ENCODE results near the gene NUP214.
"Not testable (repeated sequence)": the region's sequence is repeated elsewhere in the genome, so short reads cannot be mapped to it uniquely, and the experiment has no call there.

The NUP214 gene

GRCh38 chr9:131197160-131197911 is 72.0 kb downstream of the NUP214 start:
- no peak for DNase-seq (ENCODE audit: low spot score)

- DNase-seq (ENCODE audit: low spot score) = no peak
Measured at GRCh38 chr9:131198041-131198715, 72.8 kb downstream of the NUP214 start.

DNA sequence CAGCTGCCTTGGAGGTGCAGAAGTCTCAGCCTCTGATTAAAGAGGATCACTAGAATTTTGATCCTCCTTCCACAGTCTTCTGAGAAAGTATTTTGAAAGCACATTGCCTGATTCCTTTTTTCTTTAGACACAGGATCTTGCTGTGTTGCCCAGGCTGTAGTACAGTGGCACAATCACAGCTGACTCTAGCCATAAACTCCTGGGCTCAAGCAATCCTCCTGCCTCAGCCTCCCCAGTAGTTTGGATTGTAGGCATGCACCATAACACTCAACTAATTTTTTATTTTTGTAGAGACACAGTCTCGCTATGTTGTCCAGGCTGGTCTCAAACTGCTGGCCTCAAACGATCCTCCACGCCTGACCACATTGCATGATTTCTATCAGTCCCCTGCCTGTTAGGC is 76.5 kb downstream of the NUP214 start:
- DNase-seq (ENCODE audit: low spot score) = no peak

- no peak for DNase-seq (ENCODE audit: low spot score)
Measured at GRCh38 chr9:131203431-131204218, 78.2 kb downstream of the NUP214 start.

GRCh38 chr9:131204285-131204684 is 78.9 kb downstream of the NUP214 start:
- DNase-seq (ENCODE audit: low spot score) = no peak

GRCh38 chr9:131206495-131206894 is 81.1 kb downstream of the NUP214 start:
- DNase-seq (ENCODE audit: low spot score) = no peak

- not testable (repeated sequence) for DNase-seq (ENCODE audit: low spot score)
Measured at GRCh38 chr9:131211920-131212319, 86.5 kb downstream of the NUP214 start.

DNA sequence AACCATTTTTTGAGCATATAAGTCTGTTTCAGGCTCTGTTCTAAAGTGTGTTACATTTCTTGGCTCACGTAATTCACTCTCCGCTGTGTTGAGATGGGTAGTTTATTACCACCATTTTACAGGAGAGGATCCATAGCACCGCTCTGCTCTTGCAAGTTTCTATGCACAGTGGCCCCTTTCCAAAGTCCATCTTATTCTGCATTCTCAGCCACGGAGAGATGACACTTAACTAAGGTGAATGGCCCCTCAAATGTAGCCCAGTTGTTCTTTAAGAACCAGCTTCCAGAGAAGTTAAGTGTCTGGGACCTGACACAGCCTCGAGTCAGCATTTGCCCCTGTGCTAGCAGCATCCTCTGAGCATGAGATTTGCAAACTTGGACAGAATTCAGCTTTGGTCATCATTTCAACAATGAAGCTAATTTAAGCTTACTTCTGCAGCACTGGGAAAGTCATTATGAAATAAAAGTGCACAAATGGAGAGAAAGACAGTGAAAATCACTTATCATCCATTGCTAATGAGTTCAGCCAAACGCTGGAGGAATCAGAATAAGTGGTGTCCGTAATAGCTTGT is 89.0 kb downstream of the NUP214 start:
- no peak for DNase-seq (ENCODE audit: low spot score)

GRCh38 chr9:131214876-131215275 is 89.5 kb downstream of the NUP214 start:
- DNase-seq (ENCODE audit: low spot score) = no peak

DNA sequence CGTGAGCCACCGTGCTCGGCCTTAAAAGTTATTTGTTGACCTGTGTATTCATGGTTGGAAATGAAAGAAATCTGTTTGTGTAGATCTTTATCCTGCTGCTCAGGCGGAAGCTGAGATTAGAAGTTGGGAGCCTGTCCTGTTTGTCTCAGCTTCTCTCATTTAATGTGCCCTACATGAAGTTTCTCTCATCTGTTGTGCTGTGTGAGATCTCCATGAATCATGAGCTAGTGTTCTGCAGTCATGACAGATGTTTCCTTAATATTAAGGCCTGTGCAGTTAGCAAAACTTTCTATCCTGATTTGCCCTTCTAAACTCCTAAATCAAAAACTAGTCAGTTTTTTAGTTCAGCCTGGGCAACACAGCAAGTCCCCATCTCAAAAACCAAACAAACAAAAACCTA is 91.4 kb downstream of the NUP214 start:
- DNase-seq (ENCODE audit: low spot score) = no peak

- no peak for DNase-seq (ENCODE audit: low spot score)
Measured at GRCh38 chr9:131217331-131218031, 92.1 kb downstream of the NUP214 start.

GRCh38 chr9:131218370-131218769 is 93.0 kb downstream of the NUP214 start:
- DNase-seq (ENCODE audit: low spot score) = no peak

DNA sequence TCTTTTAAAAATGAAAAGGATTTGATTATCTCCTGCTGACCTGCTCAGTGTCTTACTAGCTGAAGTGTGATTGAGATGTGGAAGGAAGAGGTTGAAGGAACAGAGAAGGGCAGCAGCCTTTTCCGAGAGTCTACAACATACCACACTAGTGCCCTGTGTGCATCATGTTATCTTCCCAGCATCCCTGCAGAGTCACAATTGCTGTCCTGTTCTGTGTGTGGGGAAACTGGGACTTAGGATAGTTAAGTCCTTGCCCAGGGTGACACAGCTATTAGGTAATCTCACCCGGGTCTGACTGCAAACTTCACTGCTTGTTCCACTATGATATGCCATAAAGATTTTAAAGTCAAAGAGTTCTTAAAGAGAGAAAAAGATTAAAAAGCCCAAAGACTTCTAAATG is 95.1 kb downstream of the NUP214 start:
- DNase-seq (ENCODE audit: low spot score) = no peak

DNA sequence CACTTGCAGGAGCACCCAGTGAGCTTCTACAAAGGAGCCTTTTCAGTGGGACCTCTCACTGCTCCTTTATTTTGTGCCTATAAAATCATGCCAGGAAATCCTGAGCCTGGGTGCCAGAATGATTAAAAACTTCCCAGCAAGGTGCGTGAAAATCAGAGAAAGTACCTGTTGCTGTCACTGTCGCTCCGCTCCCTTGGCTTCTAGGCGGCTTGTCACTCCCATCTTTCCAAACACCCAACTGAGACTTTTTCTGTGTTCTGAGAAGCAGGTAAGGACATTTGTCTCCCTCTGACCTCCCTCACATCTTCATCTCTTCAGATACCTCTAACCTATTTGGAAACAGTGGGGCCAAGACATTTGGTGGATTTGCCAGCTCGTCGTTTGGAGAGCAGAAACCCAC is 97.1 kb downstream of the NUP214 start:
- no peak for DNase-seq (ENCODE audit: low spot score)

- no peak for DNase-seq (ENCODE audit: low spot score)
Measured at GRCh38 chr9:131226226-131226625, 100.8 kb downstream of the NUP214 start.

DNA sequence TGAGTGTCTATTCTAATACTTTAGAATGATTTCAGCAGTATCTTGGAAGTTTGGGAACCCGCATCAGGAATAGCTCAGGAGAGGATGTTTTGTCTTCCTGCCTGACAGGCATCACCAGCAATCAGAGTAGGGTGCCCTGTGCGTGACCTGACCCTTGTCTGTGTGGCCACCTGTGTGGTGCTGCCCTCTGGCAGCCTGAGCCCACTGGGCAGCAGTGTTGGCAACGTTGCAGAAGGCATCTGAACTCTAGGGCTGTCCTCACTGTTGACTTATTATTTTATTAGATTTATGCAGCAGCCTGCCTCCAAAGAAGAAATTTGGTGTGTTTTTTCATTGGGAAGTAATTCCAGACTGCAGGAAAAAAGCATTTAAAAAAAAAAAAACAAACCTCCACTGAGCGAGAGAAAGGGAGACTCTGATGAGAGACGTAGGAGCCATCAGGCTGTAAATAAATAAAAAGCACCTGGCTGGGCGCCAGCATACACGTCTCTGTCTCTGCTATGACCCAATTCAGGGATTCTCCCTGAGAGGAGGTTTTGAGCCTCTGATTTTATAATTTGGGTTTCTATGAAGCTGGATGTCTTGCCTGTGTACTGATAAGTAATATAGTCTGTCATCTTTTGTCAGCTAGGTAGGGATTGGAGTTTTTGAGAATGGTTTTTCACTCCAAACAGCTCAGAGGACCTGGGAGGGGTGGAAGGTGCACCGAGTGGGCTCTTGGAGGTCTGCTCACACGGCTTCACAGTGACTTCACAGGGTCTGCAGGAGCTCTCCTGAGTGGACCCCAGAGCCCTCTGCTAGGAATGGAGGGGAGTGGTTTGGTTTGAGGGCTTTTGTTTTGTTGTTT is 101.9 kb downstream of the NUP214 start:
- DNase-seq (ENCODE audit: low spot score) = no peak

DNA sequence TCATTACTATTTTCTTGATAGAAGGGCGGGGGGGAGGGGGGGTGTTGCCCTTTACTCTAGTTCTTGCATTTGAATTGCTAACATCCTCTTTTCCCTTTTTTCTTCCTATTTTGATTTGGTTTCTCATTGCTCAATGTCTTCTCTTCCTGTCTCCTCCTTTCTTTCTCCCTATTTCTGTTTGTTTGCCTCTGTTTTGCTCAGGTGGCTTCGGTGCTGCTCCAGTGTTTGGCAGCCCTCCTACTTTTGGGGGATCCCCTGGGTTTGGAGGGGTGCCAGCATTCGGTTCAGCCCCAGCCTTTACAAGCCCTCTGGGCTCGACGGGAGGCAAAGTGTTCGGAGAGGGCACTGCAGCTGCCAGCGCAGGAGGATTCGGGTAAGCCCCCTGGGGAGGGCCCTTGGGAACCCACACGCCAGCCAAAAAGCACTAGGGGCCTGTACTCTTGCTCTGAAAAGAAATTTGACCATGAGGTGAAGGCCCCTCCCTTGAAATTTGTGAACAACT is 102.6 kb downstream of the NUP214 start:
- DNase-seq (ENCODE audit: low spot score) = no peak

DNA sequence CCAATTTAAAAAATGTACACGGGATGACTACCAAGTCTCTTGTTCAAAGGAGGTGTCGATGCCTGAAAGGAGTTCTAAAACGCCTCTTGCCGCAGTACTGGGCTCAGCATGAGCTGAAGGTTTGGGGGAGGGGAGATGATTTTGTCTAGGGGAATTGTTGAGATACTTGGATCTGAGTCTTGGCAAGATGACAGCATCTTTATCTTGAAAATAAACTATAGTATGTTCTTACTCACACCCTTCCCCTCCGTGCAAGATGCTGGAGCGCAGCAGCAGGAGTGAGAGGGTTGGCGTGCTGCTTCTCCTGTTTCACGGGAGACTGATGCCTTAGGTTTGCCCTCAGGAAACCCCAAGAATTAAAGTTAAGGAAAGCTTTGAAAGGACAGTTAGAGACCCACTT is 103.6 kb downstream of the NUP214 start:
- DNase-seq (ENCODE audit: low spot score) = no peak

DNA sequence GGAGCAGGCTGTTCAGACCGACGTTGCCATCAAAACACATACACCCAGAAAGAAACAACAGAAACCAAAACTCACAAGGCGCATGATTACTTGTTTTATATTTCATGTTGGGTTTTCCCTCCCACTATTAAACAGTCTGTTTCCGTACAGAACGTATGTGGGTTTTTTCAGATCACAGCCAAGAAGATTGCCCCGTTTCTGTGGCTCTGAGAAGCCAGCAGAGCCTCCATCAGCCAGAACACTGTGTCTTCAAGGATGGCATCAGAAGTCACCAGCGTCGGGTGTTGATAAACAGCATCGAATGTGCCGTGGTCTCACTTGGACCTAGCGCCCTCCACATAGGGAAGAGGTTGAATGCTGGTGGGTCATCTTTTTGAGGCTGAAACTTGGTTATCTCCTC is 108.2 kb downstream of the NUP214 start:
- no peak for DNase-seq (ENCODE audit: low spot score)

GRCh38 chr9:131233995-131234394 is 108.6 kb downstream of the NUP214 start:
- DNase-seq (ENCODE audit: low spot score) = no peak

Data from ecto neural progenitor cell (in vitro differentiated cells).